ENCODE results near the gene NAV2.

- TF ChIP-seq, protein P1, sequence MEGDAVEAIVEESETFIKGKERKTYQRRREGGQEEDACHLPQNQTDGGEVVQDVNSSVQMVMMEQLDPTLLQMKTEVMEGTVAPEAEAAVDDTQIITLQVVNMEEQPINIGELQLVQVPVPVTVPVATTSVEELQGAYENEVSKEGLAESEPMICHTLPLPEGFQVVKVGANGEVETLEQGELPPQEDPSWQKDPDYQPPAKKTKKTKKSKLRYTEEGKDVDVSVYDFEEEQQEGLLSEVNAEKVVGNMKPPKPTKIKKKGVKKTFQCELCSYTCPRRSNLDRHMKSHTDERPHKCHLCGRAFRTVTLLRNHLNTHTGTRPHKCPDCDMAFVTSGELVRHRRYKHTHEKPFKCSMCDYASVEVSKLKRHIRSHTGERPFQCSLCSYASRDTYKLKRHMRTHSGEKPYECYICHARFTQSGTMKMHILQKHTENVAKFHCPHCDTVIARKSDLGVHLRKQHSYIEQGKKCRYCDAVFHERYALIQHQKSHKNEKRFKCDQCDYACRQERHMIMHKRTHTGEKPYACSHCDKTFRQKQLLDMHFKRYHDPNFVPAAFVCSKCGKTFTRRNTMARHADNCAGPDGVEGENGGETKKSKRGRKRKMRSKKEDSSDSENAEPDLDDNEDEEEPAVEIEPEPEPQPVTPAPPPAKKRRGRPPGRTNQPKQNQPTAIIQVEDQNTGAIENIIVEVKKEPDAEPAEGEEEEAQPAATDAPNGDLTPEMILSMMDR (IDR thresholded peaks at IDR 0.05), result no peak
- TF ChIP-seq SIN3A (IDR thresholded peaks at IDR 0.05; ENCODE audit: borderline replicate concordance, insufficient read depth, low read depth, low read length), result no peak
Observed at GRCh38 chr11:20116825-20117224, 404.2 kb downstream of the NAV2 start.
